HL-60/S4 treated with retinoic acid at 250 ng/mL for 4 days and 3 days (cell line): ENCODE results near the gene FOXD2.

ENCODE experiments used
- in situ Hi-C: fragments of 300-500 bp; cut with MboI; formaldehyde crosslinking; loops from 2 replicates; pipeline ENCODE4 v1.7.0; 2022; ENCODE audit warnings: low sequenced_read_pairs

The FOXD2 gene

DNA sequence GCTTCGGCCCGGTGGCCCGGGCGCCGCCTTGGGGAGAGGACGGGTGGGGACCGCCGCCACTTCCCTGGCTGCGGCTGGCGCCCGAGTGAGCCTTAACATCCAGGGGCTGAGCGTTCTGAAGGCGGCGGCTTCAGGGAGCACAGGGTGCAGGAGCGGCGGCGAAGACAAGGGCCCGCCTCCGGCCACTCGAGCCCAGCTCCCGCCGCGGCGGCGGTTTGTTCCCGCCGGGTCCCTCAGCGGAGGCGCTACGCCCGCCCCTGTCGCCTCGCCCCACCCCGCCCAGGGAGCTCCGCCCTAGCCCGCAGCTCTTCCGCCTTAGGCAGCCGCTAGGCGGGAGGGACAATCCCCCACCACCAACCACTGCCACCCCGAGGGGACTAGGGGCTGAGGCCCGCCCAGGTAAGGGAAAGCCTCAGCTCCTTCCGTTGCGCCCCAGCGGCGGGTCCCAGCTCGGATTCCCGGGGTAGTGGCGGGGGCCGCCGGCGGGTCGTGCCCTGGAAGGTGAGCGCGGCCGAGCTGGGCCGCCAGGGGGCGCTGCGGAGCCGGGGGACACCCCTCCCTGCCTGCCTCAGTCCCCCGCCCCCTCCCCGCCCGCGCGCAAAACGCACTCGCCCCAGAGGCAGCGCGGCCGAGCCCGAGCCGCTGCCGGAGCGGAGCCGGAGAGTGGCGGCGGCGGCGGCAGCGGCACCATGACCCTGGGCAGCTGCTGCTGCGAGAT is at the start of gene FOXD2:
FOXD2 (plus strand) TSS at position 598 of the 718 bp plus-strand sequence; CDS start at position 690, 92 bp downstream.
- in situ Hi-C loops, result no loop called here

DNA sequence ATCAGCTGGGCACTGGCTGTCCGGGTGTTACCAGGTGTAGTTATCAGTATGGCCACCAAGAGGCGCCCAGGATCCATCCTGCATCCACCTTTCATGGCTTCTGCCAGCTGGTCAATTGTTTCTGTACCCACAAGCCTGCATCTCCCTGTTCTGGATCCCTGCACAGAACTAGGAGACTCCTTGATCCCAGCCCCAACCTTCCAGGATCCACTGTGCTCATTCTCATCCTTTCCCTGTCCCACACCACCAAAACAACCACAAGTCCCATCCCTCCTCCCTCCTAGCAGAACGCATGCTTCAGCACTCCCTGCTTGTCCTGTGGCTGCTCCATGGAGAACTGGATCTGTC is 49.0 kb upstream of the FOXD2 start:
- in situ Hi-C loops, result loop anchor here (25.0 kb wide), 1 partner anchor 323 kb away; no protein-coding TSS in a partner anchor

DNA sequence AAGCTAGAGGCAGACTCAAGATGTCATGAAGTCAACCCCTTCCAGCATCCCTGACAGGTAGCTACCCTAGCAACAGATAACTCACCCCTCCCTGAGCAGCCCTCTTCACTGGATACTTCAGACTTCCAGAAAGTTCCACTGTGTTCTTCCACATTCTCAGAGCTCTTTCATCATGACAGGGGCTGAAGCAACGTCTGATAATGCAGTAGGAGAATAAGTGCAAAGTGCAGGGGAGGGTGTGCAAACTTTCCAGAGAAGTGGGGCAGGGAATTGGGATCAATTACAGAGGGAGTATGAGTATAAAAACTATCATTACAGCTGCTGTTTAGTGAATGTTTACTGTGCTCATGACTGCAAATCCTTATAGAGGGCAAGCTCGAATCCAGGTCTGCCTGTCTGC is 48.1 kb upstream of the FOXD2 start:
- in situ Hi-C loops, result loop anchor here (25.0 kb wide), 1 partner anchor 323 kb away; no protein-coding TSS in a partner anchor

DNA sequence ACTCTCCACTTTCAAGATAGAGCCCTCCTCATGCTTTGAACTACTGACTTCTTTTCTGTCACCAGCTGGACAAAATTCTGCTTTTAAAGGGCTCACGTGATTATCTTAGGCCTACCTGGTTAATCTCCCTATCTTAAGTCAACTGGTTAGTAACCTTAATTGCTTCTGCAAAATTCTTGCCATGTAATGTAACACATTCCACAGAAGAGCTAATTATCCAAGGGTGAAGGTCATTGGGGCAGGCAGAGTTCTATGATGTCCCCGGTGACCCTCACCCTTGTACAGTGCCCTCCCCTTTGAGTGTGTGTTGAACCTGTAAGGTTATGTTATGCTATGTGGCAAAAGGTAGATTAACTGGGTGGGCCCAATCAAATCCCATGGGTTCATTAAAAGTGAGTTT is 47.0 kb upstream of the FOXD2 start:
- in situ Hi-C loops, result loop anchor here (25.0 kb wide), 1 partner anchor 321 kb away; no protein-coding TSS in a partner anchor

DNA sequence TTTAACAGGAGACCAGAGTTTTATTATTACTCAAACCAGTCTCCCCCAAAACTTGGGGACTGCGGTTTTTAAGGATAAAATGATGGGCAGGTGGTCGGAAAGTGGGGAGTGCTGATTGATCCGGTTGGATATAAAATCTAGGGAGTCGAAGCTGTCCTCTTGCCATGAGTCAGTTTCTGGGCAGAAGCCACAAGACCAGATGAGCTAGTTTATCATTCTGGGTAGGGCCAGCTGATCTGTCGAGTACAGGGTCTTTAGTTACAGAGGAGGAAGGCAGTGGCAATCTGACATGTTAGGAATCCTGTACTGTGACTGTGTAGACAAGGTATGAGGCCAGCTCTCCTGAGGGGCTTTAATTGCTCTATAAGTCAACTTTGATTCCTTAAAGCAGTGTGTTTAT is 44.7 kb upstream of the FOXD2 start:
- in situ Hi-C loops, result loop anchor here (25.0 kb wide), 1 partner anchor 319 kb away; no protein-coding TSS in a partner anchor

DNA sequence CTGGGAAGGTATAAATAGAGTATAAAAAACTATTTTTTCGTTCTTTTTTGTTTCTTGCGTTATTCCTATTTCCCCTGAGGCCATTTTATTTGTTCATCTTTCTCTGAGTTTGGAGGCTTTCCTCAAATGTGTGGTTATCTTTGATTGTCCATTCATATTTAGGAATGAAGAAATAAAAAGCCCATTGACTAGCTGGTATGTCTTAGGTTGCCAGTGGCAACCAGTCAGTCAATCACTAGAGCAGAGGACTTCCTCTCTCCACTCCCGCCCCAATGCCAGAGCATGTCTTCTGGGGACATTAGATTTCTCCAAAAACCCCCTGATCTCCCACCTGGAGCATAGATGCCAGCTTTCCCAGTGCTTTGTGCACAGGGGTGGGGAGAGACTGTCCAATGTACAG is 42.4 kb upstream of the FOXD2 start:
- in situ Hi-C loops, result loop anchor here (25.0 kb wide), 1 partner anchor 317 kb away; no protein-coding TSS in a partner anchor

DNA sequence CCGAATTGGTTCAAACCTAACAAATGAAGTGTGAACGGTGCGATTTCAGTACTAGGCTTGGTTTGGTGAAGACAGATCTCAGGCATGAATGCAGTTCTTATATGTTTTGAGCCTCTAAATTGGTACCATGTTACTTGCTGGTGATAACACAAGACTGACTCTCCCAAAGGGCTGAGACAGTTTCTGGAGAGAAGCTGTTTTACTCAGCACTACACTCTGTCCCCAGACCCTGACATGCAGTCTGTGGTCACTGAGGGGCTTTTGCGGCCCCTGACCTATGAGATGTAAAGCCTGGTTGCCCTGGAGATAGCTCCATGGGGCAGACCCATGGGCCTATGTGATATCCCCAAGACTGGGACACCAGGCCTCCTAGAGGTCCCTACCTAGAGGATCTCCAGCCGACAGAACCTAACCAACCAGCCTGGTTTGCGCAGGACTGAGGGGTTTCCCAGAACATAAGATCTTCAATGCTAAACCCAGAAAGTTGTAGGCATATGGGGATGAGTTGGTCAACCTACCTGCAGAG is 41.1 kb upstream of the FOXD2 start:
- in situ Hi-C loops, result loop anchor here (25.0 kb wide), 1 partner anchor 316 kb away; no protein-coding TSS in a partner anchor

DNA sequence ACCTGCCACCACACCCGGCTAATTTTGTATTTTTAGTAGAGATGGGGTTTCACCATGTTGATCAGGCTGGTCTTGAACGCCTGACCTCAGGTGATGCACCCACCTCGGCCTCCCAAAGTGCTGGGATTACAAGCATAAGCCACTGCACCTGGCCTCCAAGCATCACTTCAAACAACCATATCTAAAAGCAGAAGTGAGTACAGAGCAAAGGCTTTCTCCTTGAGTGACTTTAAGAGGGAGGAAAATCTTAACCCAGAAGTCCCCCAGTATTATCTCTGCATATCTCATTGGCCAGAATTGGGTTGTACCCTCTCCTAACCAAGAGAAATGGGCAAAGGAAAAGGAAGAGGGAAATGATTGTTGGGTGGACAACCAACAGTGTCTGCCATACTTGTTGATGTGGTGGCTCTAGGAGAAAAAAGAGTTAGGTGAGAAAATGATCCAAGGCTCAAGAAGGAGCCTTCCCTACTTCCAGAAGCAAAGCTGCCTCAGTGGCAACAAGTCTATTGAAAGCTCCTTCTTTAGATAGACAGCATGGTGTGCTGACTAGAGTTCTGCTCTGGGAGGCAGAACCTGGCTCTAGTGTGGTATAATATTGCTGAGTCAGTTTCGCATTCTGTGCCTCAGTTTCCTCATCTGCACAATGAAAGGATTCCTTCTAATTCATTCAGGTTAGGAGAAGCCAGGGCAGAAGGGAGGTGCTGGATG is 38.6 kb upstream of the FOXD2 start:
- in situ Hi-C loops, result loop anchor here (25.0 kb wide), 1 partner anchor 313 kb away; no protein-coding TSS in a partner anchor

DNA sequence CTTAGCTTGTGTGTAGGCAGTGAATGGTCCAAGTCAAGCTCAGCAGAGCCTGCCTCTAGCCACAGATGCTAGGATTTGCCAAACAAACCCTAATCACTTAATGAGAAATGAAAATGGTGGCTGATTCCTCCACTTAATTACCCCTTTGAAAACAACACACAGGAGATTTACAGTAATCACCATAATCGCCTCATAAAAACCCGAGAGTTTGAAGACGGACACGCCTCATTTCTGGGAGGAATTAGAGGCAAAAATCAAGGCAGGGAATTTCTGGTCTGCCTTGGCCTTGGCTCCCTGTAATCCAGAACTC is 38.0 kb upstream of the FOXD2 start:
- in situ Hi-C loops, result loop anchor here (25.0 kb wide), 1 partner anchor 312 kb away; no protein-coding TSS in a partner anchor

DNA sequence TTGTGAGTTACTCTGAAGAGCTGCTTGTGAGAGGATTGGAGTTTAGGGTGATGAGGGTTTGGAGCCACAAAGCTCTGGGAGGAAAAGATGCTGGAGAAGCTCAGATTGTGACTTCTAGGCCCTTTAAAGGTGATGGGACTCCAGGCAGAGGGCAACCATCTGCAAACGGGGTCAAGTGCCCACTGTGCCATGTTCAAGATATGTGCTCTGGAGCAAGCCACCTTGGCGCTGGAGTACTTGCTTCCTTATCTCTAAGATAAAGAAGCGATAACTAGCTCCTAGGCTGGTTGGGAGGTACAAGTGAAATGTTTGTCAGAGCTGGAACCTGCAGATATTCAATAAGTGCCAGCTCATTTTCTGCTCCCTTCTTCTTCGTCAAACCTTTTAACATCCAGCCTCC is 36.1 kb upstream of the FOXD2 start:
- in situ Hi-C loops, result no loop called here

DNA sequence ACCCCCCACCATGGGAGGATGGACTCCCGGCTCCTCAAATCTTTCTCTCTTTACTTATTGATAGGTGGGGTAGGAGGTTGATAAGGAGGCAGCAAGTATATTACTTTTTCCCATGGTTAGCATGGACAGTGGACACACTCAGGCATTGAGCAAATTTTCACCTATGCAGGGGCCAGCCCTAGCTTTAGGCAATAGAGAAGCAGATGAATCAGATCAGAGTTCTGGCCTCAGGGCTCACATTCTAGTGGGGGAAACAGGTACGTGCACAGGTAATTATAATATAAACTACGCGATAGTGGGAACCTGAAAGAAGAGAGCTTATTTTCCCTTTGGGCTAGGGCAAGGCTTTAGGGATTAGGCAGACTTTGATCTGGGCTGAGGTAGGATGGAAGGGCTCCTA is 35.3 kb upstream of the FOXD2 start:
- in situ Hi-C loops, result no loop called here

DNA sequence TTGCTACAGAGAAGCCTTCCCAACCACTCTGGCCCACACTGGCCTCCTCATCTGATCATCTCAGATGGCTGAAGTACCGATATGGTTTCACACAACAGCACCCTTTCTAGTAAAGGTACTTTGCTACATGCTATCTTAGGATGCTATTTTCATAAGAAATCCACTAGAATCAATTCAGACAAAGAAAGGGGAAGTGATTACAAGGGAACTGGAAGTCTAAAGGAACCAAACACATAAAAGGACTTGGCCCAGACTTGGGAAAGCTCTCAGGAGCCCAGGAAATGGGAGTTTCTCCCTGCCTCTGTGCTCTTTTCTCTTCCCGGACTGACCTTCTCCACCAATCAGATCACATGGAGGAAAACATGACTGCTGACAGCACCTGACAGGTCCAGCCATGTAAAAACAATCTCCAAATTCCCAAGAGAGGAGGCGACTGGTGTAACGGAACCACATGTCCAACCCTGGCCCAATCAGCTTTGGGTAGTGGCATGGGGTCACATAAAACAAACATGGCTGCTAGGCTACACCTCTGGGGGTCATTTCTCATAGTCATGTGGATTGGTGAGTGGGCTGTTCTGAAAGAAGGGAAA is 34.4 kb upstream of the FOXD2 start:
- in situ Hi-C loops, result no loop called here

DNA sequence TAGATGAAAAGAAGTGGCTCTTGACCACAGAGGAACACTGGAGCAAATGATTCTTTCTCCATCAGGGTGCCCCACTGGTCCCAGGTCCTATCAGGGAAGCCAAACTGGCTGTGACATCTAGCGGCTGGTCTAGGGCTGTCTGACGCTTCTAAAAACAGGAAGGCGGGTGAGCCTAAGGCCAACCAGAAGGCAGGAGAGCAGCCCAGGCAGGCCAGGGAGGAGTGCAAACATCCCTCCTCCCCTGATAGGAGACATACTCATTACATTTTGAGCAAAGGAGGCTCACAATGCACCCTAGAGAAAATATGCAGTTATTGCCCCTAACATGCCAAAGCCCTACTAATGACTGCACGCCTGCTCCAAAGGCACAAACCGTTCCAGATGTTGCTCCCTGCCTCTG is 32.1 kb upstream of the FOXD2 start:
- in situ Hi-C loops, result no loop called here

DNA sequence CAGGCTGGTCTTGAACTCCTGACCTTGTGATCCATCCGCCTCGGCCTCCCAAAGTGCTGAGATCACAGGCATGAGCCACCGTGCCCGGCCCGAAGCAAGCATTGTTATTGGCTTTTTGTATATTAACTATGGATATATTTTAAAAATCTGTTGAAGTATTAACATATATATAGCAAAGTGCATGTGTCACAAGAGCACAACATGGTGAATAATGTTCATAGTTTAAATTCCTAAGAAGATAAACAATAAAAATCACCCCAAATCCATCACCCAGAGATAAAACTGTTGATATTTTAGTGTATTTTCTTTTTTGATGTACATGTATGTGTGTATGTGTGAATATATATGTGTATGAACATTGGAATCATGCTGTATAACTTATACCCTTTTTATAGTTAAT is 30.9 kb upstream of the FOXD2 start:
- in situ Hi-C loops, result no loop called here

DNA sequence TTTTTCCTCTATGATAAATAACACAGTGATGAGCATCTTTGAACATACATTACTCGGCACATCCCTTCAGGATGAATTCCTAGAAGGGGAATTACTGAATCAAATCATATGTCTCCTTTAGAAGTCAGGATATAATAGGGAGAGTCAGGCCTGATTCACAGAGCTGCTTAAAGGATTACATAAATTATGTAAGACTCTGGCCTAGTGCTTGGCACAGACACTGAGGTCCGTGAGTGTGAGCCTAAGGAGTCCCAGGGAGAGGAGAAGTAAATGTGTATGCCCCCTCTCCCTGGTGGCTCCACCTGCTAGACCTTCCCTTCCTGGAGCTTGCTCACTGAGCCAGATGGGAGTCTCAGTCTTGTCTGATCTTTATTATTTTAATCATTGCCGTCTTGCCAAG is 30.4 kb upstream of the FOXD2 start:
- in situ Hi-C loops, result no loop called here

DNA sequence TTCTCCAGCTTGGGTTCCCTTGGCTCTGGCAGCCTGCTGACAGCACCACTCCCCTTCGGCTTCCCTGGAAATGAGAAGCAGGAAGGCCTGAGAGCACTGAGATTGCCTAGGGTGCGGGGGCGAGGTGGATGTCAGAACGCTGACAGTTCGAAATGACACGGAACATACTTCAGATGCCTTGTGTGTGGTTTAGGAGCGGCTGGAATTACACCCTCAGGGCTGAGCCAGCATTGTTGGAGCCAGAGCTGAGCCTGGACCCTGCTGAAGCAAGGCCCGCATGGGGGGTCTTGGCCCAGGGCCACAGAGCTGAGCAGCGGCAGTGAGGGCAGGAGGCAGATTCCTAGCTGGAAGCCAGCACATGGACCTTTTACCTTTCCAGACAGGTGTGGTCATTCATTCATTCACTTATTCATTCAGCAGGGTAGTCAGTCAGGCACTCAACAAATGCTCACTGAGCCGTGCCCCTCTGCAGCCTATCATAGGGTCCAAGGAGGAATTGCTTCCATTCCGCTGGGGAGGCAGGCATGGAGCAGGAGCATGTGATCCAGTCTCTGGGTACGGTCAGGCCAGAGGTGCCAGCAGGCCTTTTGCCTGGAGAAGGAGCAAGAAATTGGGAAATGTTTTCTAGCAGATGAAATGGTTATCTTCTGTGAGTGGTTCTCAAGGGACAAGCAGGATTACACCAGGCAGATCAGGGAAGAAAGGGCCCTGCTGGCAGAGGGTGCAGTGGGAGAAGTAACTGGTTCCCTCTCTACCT is 28.4 kb upstream of the FOXD2 start:
- in situ Hi-C loops, result no loop called here

DNA sequence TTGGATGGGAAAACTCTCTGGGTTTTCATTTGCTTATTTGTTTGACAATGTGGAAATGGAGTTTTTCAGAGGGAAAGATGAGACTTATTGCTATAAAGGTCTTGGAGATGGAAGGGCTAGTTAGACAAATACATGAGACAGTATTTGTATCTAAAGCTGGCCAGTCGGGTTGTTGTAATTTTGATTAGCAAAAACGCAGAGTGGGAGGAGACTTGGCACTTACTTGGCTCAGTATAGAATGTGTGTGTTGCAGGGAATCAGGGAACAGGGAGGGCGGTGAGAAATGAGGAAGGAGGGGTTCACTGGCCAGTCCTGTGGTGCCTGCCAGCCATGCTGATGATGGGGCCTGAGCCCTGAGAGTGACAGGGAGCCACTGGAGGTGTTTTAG is 27.8 kb upstream of the FOXD2 start:
- in situ Hi-C loops, result no loop called here

DNA sequence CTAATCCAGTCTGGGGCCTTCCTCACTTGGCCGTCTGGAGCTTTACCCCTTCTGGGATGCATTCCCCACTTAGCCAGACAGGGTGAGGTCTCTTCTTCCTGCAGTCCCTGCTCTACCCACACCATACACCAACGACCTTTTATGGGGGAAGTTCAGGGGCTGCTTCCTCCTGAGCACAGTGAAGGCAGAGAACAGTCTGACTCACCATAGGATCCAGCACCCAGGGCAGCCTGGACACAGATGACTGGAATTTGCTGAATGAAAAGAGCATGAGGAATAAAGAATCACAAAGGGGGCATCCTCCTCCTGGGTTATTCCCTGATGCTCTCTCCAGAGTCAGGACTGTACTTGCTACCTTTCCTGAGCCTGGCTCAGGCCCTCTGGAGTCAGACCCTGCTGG is 26.4 kb upstream of the FOXD2 start:
- in situ Hi-C loops, result no loop called here

DNA sequence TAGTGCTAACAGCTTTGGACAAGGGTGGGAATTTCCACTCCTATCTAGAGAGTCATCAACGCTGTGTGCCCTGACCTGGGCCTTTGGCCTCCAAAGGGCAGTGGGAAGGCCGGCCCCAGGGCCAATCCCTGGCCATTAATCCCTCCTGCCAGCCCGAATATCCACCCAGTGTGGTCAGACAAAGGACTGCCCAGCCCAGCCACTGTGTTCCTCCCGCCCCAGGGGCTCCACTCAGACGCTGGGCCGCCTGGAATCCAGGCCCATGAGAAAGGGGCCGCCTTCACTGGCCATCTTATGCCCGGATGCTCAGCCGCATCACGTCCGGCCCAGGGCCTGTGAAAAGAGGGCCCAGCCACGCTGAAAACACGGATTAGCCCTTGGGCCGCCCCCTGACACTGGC is 25.4 kb upstream of the FOXD2 start:
- in situ Hi-C loops, result no loop called here

DNA sequence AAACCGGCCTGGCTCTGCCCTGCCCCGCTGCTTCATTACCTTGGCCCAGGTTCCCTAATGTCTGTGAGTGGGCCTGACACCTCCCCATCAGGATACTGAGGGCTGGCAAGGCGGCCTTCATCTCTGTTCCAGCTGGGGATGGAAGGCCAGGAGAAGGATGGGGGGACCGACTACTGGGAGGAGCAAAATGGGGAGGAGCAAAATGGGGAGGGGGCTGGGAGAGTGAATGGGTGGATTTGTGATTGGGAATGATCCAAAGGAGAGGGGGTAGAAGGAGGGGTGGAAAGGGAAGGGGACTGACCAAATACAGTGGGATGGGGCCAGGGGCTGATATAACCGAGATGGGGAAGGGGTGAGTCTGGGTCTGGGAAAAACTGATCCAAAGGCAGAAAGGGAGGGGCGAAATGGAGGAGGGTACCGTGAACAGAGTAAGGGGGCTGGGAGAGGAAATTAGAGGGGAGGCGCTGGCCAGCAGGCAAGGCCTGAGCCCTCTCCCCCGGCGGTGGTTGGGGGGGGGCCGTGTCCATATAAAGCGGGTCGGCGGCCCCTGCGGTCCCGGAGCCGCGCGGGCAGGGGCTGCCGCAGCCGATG is 22.0 kb upstream of the FOXD2 start, which contains the start of gene FOXE3:
FOXE3 (plus strand) TSS at position 558 of the 591 bp plus-strand sequence; CDS start at position 589, 31 bp downstream.
- in situ Hi-C loops, result no loop called here
